Stomach (tissue), 4 donors: ENCODE data around the gene ASTN2.

Experiments
- EP300 ChIP-seq: sonication (generic); formaldehyde crosslinking; IDR thresholded peaks from one replicate; pipeline ENCODE4 v1.6.1; 2017; ENCODE audit warnings: antibody characterized with exemption
- TF ChIP-seq, protein P1 (sequence below), 7 experiments: fragments of 450-650 bp in 4 of 7; fragments of 200-600 bp in 3 of 7; sonication (generic) in 3 of 7; IDR thresholded peaks; one replicate each; pipeline ENCODE4 v1.5.1; 2016 to 2019; ENCODE audit warnings: antibody characterized with exemption in 7 of 7, control low read depth in 2 of 7, mild to moderate bottlenecking in 1 of 7

DNA sequence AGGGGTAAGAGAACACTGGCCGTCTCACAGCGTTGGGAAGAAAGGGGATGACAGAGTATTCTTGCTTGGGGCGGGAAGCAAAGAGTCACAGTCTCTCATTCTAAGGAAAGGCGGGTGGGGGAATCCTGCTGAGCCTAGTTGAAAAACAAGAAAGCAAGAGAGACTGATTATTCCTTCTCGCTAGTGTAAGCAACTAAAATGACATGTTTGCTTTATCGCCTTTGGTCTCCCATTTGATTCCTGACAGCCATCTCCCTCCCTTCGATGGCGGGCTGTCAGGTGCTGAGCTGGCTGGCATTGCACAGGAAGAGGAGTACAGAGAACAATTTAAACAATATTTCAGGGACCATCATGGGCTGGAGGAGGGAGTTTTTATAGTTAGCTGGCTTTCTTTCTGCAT is 331.3 kb downstream of the ASTN2 start:
- TF ChIP-seq, protein P1, sequence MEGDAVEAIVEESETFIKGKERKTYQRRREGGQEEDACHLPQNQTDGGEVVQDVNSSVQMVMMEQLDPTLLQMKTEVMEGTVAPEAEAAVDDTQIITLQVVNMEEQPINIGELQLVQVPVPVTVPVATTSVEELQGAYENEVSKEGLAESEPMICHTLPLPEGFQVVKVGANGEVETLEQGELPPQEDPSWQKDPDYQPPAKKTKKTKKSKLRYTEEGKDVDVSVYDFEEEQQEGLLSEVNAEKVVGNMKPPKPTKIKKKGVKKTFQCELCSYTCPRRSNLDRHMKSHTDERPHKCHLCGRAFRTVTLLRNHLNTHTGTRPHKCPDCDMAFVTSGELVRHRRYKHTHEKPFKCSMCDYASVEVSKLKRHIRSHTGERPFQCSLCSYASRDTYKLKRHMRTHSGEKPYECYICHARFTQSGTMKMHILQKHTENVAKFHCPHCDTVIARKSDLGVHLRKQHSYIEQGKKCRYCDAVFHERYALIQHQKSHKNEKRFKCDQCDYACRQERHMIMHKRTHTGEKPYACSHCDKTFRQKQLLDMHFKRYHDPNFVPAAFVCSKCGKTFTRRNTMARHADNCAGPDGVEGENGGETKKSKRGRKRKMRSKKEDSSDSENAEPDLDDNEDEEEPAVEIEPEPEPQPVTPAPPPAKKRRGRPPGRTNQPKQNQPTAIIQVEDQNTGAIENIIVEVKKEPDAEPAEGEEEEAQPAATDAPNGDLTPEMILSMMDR (IDR thresholded peaks at IDR 0.05): no peak
- TF ChIP-seq EP300: no peak
